Measurements from ENCODE around the gene CRACR2B. TPM values are rescaled to one million over a fixed set of nuclear protein-coding genes. Genes with fewer than 3 reads are reported as not detected.
A peak's percentile ranks its signal among the peaks of the same experiment; 100 is the strongest.

Gene CRACR2B
- total and polyA plus RNA-seq, 2 donors, result 5.9 to 20.2 TPM

DNA sequence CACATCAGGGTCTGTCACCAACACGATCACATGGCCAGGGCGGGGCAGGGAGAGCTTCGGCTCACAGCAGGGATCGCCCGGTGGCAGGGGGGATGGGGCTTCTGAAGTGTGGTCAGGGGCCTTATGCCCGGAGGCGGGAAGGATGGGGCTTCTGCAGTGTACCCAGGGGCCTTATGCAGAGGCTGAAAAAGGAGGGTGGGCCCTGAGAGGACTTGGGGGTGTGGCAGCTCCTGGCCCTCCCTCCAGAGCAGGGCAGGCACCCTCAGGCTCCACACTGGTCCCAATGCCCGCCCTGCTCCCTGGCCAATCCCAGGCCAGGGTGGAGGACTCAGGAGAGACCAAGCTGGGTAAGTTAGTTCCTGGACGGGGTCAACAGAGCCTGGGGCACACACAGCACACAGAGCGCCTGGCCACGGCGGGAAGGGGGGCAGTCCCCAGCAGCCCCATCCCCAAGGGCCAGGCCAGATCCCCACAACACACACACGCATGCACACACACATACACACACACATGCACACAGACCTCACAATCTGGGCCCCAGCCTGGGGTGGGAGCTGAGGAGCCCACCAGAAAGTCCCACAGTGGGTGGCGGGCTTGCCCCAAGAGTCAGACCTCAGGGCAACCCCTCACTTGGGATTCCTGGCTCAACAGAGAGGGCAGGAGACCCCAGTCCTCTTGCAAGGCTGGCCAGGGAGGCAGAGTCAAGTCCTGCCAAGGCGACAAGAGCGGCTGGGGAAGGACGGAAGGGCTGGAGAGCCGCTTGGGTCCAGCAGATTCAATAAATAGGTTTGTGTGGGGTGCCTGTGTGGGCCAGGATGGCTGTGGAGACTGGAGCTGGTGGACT lies 36.8 kb upstream of the CRACR2B start:
- no peak overlapping the region for H3K4me3 ChIP-seq (ENCODE audit: low read depth, low read length)
- no peak overlapping the region for H3K27ac ChIP-seq (ENCODE audit: low read depth)
- DNase-seq (ENCODE audit: extremely low spot score), result no peak
- no peaks in the 10 kb centered on the region for H3K36me3 ChIP-seq (ENCODE audit: insufficient read depth)
- WGBS, result 56% methylated on average over 18 of the region's 18 CpGs
- H3K4me1 ChIP-seq (ENCODE audit: insufficient read depth), result no peaks in the 10 kb centered on the region

DNA sequence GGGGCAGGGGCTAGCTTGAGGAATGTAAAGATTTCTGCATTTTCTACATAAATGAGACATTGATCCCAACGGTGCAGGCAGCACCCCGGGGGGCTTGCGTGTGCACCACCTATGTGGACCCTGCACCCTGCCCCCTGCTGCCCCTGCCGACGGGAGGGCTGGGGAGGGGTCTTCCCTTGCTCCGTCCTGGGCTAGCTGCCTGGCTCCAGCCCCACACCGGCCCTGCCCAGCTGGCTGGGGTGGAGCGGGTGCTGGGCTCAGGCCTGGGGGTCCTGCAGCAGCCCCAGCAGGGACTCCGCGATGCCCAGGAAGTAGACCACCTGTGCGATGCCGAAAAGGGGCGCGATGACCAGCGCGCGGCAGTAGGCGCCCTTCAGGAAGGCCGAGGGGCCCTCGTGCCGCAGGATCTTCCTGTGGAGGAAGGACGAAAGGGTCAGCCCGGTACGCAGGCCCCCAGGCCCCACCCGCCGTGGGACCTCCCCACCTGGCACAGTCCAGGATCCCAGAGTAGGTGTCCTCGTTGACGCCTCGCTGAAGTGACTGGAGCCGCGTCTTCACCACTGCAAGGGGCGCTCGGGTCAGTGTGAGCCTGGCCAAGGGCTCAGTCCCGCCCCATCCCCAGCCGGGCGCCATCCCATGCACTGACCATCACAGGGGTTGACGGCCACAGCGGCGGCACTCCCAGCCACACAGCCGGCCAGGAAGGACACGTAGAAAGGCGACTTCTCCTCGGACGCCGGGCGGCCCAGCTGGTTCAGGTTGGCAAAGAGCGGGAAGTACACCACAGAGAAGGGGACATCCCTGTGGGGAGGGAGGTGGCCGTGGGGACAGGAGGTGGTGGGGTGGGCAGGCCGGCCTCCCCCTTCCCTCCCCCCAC lies 35.8 kb upstream of the CRACR2B start:
- Histone ChIP-seq H3K4me1 (ENCODE audit: insufficient read depth) (no peaks in the 10 kb centered on the region), H3K36me3 (ENCODE audit: insufficient read depth) (no peaks in the 10 kb centered on the region), H3K4me3 (ENCODE audit: low read depth, low read length) (no peak overlapping the region), H3K27ac (ENCODE audit: low read depth) (no peak overlapping the region)
- WGBS, result 94% methylated on average over 49 of the region's 49 CpGs
- DNase-seq (ENCODE audit: extremely low spot score), result no peak

DNA sequence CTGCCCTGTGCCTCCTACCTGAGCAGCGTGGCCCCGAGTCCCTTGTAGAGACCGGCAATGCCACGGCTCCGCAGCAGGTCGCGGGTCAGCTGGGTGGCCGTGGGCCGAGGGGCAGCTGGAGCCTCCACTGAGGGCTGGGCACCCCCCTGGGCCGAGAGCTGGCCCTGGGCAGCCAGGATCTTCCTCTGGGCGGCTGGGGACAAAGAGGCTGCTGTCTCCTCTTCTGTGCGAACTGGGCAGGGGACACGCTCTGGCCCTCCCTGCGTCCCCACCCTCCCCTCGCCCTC lies 35.2 kb upstream of the CRACR2B start:
- H3K27ac ChIP-seq (ENCODE audit: low read depth), result no peak overlapping the region
- 94% methylated on average over 15 of the region's 15 CpGs for WGBS
- H3K4me3 ChIP-seq (ENCODE audit: low read depth, low read length), result no peak overlapping the region
- no peak for DNase-seq (ENCODE audit: extremely low spot score)
- no peaks in the 10 kb centered on the region for H3K4me1 ChIP-seq (ENCODE audit: insufficient read depth)
- H3K36me3 ChIP-seq (ENCODE audit: insufficient read depth), result no peaks in the 10 kb centered on the region

DNA sequence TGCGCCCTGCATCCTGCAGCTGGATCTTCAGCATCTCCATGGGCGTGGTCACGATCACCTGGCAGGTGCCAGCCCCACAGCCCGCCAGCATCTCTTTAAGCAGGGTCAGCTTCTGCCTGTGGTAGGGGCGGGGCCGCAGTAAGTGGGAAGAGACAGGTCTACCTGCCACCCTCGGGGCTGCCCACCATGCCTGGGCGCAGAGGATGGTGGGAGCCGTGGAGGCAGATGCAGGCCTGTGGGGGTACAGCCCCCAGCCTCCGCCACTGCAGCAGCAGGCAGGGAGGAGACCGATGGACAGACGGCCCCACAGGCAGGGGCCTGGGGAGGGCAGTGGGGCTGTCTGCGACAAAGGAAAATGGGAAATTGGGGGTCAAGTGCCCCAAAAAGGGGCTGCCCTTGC lies 34.8 kb upstream of the CRACR2B start:
- H3K4me1 ChIP-seq (ENCODE audit: insufficient read depth), result no peaks in the 10 kb centered on the region
- DNase-seq (ENCODE audit: extremely low spot score), result no peak
- H3K27ac ChIP-seq (ENCODE audit: low read depth), result no peak overlapping the region
- no peak overlapping the region for H3K4me3 ChIP-seq (ENCODE audit: low read depth, low read length)
- 93% methylated on average over 13 of the region's 13 CpGs for whole genome bisulfite sequencing
- no peaks in the 10 kb centered on the region for H3K36me3 ChIP-seq (ENCODE audit: insufficient read depth)

DNA sequence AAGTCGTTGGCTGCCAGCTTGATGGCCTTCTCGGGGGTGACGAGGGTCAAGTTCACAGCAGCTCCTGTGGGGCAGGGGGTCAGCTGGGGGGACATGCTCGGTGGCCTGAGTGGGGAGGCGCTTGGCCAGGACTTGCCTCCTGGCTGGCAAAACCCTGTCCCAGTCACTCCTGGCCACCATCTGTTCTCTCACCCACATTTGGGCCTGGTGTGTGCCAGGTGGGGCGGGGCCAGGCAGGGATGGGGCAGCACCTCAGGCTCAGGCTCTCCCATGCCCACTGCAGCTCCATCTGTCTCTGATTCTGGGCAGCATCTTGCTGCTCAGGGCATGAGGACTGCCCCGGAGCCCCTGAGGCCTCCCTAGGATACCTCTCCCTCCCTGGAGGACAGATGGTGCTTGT lies 34.2 kb upstream of the CRACR2B start:
- WGBS, result 89% methylated on average over 7 of the region's 7 CpGs
- DNase-seq (ENCODE audit: extremely low spot score), result no peak
- no peaks in the 10 kb centered on the region for H3K36me3 ChIP-seq (ENCODE audit: insufficient read depth)
- no peak overlapping the region for H3K27ac ChIP-seq (ENCODE audit: low read depth)
- H3K4me1 ChIP-seq (ENCODE audit: insufficient read depth), result no peaks in the 10 kb centered on the region
- H3K4me3 ChIP-seq (ENCODE audit: low read depth, low read length), result no peak overlapping the region

DNA sequence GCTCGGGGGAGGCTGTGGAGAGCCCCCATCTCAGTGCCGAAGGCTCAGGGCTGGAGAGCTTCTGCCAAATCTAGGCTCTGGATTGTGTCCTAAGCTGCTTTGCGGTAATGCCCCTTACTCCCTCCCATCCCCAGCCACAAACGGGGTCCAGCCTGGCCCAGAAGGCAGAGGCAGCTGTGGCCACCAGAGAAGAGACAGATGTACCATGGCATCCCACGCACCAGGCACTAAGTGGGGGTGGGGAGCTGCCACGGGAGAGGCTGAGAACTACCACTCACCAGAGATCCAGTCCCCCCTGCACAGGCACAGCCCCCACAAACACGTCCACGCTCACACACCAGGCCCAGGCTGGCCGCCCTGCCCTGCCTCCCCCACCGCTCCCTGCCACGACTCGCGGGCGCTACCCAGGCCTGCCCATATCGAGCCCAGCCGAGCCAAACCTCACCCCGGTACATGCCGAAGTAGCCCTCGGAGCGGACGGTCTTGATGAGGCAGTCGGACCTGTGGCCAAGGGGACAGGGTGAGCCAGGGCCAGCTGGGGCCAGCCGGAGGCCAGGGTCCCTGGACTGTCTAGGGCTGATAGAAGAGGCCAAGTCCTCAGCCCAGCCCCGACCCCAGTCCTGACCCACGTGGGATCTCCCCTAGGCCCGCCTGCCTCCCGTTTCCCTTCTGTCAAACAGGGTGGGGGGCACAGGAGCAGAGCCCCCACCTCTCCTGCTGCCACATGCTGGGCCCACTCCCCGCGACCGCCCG lies 33.5 kb upstream of the CRACR2B start:
- Histone ChIP-seq H3K36me3 (ENCODE audit: insufficient read depth) (no peaks in the 10 kb centered on the region), H3K27ac (ENCODE audit: low read depth) (no peak overlapping the region), H3K4me3 (ENCODE audit: low read depth, low read length) (no peak overlapping the region), H3K4me1 (ENCODE audit: insufficient read depth) (no peaks in the 10 kb centered on the region)
- WGBS, result 89% methylated on average over 31 of the region's 31 CpGs
- DNase-seq (ENCODE audit: extremely low spot score), result no peak

DNA sequence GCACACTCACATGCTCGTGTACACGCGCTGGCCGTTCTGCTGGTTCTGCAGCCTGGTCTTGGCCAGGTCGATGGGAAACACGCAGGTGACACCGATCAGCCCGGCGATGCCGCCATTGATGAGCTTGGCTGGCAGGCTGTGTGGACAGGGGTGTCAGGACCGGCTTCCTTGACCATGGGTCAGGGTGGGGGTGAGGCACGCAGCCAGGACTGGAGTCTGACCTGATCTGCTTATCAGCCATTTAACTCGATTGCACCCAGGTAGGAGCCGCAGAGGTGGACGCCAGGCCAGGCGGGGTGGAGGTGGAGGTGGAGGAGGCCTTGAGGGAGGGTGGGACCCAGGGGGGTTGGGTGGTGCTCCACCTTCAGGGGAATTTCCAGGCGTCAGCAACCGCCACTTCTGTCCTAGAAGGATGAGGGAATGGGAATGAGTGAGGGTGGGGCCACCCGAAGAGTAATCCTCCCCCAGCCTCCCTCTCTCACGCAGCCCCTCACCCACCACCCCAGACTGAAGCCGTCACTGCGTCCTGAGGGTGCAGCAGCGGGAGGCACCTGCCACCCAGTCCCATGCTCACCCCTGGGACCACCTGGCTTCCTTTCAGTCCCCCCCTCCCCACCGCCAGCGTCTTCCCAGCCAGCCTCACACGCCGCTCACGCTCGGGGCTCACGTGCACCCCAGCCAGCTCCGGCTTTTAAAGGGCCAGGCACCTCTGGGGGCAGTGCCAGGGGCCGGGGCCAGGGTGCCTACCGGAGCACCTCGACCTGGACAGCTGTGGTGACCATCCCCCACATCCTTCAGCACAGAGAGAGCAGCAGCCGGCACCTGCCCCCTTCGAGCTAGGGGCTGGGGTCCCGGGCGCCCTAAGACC lies 32.7 kb upstream of the CRACR2B start:
- no peak for DNase-seq (ENCODE audit: extremely low spot score)
- no peaks in the 10 kb centered on the region for H3K4me1 ChIP-seq (ENCODE audit: insufficient read depth)
- H3K4me3 ChIP-seq (ENCODE audit: low read depth, low read length), result peak overlapping the region; percentile 59
- H3K27ac ChIP-seq (ENCODE audit: low read depth), result no peak overlapping the region
- WGBS, result 55% methylated on average over 38 of the region's 38 CpGs
- H3K36me3 ChIP-seq (ENCODE audit: insufficient read depth), result no peaks in the 10 kb centered on the region

DNA sequence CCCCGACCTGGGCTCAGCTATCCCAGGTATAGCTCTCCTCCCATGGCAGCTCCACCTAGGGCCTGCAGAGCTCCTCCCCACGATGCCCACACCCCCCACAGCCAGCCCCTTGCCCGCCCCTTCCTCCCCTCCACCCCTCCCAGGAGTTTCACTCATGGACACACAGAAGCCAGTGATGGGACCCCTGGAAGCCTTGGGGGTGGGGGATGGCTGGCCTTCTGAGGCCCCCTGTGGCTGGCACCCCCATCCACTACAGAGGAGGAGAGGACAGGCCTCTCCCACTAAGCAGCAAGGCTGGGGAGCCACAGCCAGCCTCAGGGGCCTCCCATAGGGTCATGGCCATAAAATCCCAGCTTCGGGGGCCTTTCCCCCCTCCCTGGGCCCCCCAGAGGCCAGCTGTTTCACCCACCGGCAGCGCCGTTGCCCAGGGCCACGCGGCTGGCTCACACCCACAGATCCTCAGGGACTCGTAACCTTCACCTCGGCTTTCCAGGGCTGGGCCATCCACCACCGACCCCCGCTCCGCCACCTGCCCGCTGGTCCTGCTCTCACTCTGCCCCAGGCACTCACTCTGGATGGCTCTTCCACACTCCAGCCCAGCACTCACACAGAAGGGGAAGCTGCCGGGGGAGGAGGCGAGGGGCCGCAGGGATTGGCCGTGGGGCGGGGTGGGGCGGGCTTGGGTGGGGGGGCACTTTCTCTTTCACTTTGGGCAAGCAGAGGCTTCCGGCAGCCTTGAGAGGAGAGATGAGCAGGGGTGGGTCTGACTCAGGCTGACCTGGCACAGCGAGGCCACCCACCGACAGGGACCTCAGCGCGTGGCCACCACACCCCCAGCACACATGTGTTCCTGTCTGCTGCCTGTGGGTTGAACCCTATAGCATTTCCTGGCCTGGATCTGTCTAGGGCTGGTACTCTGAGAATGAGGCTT lies 31.8 kb upstream of the CRACR2B start:
- Histone ChIP-seq H3K4me3 (ENCODE audit: low read depth, low read length) (peak overlapping the region; percentile 59), H3K36me3 (ENCODE audit: insufficient read depth) (no peaks in the 10 kb centered on the region), H3K27ac (ENCODE audit: low read depth) (peak overlapping the region; percentile 46), H3K4me1 (ENCODE audit: insufficient read depth) (no peaks in the 10 kb centered on the region)
- 3% methylated on average over 26 of the region's 26 CpGs for WGBS
- no peak for DNase-seq (ENCODE audit: extremely low spot score)

DNA sequence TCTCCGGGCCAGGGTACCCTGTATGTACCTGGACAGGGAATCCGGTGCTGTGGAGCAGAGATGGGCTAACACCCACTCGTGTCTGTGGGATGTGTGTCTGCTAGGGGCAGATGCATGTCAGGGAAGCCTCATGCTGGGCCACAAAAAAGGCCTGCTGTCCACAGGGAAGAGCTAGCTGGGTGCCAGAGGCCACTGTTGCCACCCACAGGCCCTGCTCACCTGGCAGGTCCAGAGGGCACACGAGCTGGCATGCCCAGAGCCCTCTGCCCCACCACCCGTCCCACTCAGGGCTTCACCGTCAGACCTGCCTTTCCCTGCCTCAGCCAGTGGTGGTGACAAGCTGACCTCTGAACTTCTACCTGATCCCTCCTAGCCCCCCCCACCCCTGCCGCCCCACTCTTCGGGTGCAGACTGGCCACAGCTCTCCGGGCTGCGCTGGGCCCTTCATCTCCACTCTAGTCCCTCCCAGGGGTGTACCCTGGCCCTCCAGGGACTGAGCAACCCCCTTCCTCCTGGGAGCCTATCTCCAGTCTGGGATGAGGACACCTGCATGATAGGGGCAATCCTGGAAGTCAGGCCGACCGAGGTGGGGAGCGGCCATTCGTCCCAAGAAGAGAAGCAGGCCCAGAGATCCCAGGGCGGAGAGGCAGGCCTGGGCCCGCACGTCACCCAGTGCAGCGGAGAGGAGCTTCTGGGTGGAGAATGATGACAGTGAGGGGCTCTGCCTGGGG lies 31.0 kb upstream of the CRACR2B start:
- no peaks in the 10 kb centered on the region for H3K4me1 ChIP-seq (ENCODE audit: insufficient read depth)
- WGBS, result 14% methylated on average over 18 of the region's 18 CpGs
- DNase-seq (ENCODE audit: extremely low spot score), result no peak
- H3K36me3 ChIP-seq (ENCODE audit: insufficient read depth), result no peaks in the 10 kb centered on the region
- peak overlapping the region; percentile 44 for H3K27ac ChIP-seq (ENCODE audit: low read depth)
- H3K4me3 ChIP-seq (ENCODE audit: low read depth, low read length), result peak overlapping the region; percentile 59

DNA sequence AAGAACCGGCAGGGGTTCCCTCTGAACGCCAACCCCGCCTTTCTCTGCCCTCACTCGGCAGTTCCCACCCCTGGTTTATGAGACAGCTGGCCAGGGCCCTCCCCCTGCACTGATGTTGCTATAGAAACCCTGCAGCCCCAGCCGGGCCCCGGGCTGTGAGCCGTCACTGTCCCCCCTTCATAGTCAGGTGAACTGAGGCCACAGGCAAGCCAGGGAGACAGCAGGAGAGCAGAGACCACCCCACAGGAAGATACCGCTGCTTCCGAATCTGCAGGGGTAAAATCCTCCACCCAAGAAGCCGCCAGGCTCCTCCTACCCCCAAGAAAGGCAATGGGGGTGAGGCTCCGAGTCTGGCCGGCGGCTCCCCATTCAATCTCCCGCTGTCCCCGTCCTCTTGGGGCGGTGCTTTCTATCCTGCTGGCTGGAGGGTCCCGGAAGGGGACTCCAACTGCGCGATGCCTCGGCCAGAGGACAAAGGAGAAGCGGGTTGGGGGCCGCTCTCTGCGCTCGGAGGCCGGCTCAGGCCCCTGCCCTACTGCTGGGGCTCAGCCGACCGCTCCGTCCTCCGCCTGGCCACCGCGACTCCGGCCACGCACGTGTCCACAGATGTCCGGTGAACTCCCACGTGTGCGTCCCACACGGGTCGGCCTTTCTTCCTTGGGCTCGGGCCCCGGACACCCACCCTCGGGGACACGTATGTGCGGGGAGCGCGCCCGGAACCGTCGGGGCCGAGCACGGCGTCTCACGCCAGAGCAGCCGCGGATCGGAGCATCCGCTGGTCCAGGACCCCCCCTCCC lies 30.2 kb upstream of the CRACR2B start:
- DNase-seq (ENCODE audit: extremely low spot score), result peak; percentile 83
- H3K4me3 ChIP-seq (ENCODE audit: low read depth, low read length), result peak overlapping the region; percentile 59
- under 1% methylated on average over 57 of the region's 57 CpGs for WGBS
- no peaks in the 10 kb centered on the region for H3K36me3 ChIP-seq (ENCODE audit: insufficient read depth)
- peak overlapping the region; percentile 74 for H3K27ac ChIP-seq (ENCODE audit: low read depth)
- H3K4me1 ChIP-seq (ENCODE audit: insufficient read depth), result no peaks in the 10 kb centered on the region

DNA sequence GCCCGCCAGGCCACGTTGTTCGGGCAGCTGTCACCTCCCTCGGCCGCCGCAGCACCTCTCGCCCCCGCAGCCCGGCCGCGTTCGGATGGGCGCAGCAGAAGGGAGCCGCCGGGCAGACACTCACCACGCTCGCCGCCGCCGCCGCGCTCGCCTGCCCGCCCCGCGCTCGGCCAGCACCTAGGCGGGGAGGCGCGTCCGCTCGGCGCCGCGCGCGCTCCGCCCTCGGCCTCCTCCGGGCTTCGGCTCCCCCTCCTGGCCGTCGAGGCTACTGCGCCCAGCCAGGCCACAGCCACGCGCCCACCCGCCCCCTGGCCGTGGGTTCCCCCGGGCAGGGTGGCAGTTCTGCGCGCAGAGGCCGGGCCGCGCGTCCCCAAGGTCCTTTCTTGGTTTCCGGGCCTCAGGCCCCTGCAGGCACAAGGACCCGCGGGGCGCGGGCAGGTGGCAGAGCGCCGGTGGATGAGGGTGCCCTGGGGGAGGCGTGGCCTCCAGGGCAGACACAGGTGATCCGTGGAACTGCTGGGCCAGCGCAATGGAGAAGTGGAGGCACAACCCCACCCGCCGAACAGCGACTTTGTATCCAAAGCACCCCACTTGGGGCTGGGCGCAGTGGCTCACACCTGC lies 29.5 kb upstream of the CRACR2B start, which contains the start of gene SLC25A22:
Gene SLC25A22 (minus strand): TSS at position 189 of the 621 bp plus-strand sequence. CDS start 3,275 bp downstream, outside the sequence.
- no peaks in the 10 kb centered on the region for H3K36me3 ChIP-seq (ENCODE audit: insufficient read depth)

More for the DNA sequence above, 29.5 kb upstream of the CRACR2B start, which contains the start of gene SLC25A22:
- 4% methylated on average over 69 of the region's 69 CpGs for whole genome bisulfite sequencing
- no peaks in the 10 kb centered on the region for H3K4me1 ChIP-seq (ENCODE audit: insufficient read depth)
- DNase-seq (ENCODE audit: extremely low spot score), result no peak
- H3K4me3 ChIP-seq (ENCODE audit: low read depth, low read length), result peak within 1 kb of the TSS; percentile 59
- H3K27ac ChIP-seq (ENCODE audit: low read depth), result peak within 1 kb of the TSS; percentile 74
